GM13976 (cell line): Measurements from ENCODE around the gene GIT1.
A peak's percentile ranks its signal among the peaks of the same experiment; 100 is the strongest.
"Not testable (repeated sequence)": the region's sequence is repeated elsewhere in the genome, so short reads cannot be mapped to it uniquely, and the experiment has no call there.

Source experiments
- DNase-seq: peaks from one replicate; pipeline ENCODE4 v3.0.0; 2012; ENCODE audit warnings: low spot score
- CTCF ChIP-seq: IDR thresholded peaks from 2 replicates; pipeline ENCODE4 v1.5.1; 2012; ENCODE audit warnings: borderline replicate concordance, mild to moderate bottlenecking; ENCODE audit not compliant: insufficient read depth; ENCODE audit errors: extremely low read depth, missing control alignments, control extremely low read depth
- in situ Hi-C: fragments of 300-500 bp; cut with MboI; formaldehyde crosslinking; loops from one replicate; pipeline ENCODE4 v1.12.0; 2022; ENCODE audit warnings: low sequenced_read_pairs, mixed read lengths, inconsistent platforms; ENCODE audit not compliant: unreplicated experiment

Gene GIT1

DNA sequence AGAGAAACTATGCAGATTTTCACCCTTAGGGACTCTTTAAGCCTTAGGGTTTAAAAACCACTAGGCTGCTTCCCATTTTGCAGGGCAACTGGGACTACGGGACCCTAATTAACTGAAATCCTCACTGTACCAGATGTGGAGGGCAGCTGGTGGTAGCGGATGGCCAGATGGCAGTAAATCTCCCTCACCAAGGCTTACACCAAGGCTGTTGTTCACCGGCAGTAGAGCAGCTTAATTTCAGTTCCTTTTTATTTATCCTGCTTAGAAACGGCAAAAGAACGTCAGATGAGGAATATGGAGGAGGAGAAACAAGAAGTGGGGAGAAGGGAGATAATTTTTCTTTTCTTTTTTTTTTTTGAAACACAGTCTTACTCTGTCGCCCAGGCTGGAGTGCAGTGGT lies 29.1 kb downstream of the GIT1 start:
- TF ChIP-seq CTCF = no peak
- no peak for DNase-seq
- in situ Hi-C loops = no loop called here

DNA sequence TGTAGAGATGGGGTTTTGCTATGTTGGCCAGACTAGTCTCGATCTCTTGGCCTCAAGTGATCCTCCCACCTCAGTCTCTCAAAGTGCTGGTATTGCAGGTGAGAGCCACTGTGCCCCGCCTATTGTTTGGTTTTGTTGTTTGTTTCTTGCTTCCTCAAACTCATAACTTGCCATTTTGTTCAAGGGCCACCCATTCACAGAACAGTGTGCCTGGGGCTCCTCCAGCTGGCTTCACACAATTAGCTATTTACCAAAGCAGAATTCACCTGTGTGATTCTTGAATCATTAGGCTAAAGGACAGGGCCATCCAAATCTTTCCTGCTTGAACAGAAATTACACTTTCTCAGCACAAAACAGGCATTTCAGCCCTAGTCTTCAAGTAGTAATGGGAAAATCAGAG lies 29.8 kb downstream of the GIT1 start:
- TF ChIP-seq CTCF = no peak
- in situ Hi-C loops = no loop called here
- DNase-seq = no peak

DNA sequence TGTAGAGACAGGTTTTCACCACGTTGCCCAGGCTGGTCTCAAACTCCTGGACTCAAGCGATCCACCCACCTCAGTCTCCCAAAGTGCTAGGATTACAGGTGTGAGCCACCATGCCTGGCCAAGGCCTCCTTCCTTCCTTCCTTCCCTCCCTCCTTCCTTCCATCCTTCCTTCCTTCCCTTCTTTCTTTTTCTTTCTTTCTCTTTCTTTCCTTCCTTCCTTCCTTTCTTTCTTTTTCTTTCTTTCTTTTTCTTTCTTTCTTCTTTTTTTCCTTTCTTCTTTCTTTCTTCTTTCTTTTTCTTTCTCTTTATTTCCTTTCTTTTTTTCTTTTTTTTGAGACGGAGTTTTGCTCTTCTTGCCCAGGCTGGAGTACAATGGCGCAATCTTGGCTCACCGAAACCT lies 31.3 kb downstream of the GIT1 start:
- in situ Hi-C loops, DNase-seq: not testable (repeated sequence)

- DNase-seq = no peak
- no peak for TF ChIP-seq CTCF
- in situ Hi-C loops = no loop called here
Measured at GRCh38 chr17:29557739-29558116, 31.7 kb downstream of the GIT1 start.

DNA sequence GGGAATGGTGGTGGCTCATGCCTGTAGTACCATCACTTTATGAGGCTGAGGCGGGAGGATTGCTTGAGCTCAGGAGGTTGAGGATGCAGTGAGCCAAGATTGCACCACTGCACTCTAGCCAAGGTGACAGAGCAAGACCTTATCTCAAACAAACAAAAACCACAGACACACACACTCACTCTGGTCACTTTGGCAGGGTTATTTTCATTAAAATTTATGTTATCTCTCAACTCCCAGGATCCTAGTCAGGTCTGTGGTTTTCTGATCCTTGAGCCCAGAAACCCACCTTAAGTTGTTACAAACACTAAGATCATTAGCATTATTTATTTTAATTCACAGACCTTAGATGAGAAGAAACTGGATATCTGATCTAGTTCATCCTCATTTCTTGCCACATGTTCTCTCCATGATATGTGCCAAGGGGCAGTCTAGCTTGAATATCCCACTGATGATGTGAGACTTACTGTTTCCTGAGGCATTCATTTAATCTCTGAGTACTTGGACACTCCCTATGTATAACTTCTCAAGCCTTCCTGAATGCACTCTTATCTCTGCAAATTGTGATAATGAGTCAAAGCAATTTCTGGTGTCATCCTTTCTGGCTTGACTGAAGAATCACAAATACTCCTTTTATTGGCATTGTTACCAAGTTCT lies 32.2 kb downstream of the GIT1 start:
- in situ Hi-C loops = no loop called here
- no peak for TF ChIP-seq CTCF
- DNase-seq = no peak

DNA sequence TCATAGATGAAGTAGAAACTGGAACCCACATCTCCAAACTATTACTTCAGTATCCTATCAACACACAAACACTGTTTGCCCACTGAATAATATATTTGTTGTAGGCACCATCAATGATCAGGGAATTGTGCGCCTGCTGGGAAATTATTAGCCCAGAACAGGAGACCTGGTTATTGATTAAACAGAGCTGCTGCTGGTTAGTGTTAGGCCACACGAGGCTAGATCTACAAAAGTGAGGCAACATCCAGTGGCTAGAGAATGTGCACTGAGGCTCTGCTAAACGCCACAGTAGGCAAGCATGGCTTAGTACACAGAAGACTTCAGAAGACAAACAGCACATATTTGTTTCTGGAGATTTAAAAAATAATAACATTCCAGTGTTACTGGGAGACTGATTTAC lies 33.6 kb downstream of the GIT1 start:
- in situ Hi-C loops = no loop called here
- no peak for DNase-seq

DNA sequence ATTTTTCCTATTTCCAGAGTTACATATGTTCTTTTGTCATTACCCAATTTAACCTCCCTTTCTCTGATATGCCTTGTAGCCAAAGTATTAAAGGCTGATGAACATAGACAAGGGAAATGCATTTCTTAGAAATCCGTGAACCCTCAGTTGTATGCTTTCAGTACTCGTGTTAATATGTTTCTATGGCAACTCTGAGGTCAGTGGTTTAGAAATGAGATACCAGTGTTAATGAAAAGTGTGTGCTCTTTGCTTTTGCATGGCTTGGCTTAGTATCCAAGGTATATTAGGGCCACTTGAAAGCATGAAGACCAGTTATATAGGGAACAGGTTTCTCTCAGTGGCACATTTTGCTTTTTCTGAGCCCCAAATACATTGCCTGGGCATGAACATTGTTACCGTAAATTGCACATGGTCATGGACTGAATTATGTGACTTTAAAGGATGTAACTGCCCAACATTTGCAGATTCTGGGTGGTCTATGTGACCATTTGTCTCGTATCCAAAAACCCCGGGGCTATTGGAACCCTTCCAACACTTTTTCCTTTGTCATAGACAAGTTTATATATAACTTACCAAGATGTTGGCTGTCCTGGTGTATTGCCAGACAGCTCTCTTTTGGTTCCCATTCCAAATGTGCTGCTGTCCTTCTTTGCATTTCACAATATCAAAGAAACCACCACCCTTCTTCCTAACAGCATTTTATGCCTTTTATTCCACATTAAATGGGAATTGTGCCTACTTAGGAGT lies 40.1 kb downstream of the GIT1 start:
- DNase-seq = peak; percentile 70
- no peak for TF ChIP-seq CTCF
- in situ Hi-C loops = loop anchor here (10.0 to 25.0 kb wide), 2 partner anchors 185 to 387 kb away; no protein-coding TSS in a partner anchor

More for the DNA sequence above, 33.6 kb downstream of the GIT1 start:
- TF ChIP-seq CTCF = no peak
